Measurements from ENCODE around the gene ACTR8.

DNA sequence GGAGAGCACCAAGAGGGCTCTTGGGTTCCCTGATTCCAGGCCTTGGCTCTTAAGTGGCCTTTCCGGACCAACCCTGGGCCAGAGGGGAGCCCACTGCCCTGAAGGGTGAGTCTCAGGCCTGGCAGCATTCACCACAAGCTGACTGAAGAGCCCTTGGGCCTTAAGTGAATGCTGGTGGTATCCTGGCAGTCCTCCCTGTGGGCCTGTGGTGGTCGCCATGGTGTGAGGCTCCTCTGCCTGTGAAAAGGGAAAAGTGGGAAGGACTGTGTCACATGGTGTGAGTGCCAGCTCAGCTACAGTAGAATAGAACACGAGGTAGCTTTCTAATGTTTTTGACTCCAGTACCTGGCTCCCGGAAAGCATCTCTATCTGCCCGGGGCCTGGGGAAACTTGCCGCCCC lies 51.0 kb downstream of the ACTR8 start:
- TF ChIP-seq POLR2AphosphoS5 (IDR thresholded peaks at IDR 0.05) (no peak), POLR2A (IDR thresholded peaks at IDR 0.05) (no peak)
- TF ChIP-seq, protein P1, sequence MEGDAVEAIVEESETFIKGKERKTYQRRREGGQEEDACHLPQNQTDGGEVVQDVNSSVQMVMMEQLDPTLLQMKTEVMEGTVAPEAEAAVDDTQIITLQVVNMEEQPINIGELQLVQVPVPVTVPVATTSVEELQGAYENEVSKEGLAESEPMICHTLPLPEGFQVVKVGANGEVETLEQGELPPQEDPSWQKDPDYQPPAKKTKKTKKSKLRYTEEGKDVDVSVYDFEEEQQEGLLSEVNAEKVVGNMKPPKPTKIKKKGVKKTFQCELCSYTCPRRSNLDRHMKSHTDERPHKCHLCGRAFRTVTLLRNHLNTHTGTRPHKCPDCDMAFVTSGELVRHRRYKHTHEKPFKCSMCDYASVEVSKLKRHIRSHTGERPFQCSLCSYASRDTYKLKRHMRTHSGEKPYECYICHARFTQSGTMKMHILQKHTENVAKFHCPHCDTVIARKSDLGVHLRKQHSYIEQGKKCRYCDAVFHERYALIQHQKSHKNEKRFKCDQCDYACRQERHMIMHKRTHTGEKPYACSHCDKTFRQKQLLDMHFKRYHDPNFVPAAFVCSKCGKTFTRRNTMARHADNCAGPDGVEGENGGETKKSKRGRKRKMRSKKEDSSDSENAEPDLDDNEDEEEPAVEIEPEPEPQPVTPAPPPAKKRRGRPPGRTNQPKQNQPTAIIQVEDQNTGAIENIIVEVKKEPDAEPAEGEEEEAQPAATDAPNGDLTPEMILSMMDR (IDR thresholded peaks at IDR 0.05) = no peak

All from prostate gland (tissue), 2 donors.